Stimulated activated effector memory CD8-positive, alpha-beta T cell treated with anti-CD3 and anti-CD28 coated beads, Interleukin-12 subunit alpha, Interleukin-12 subunit beta, amount 100 ng/mL, for 72 hours (primary cell): Measurements from ENCODE around the gene ORM2.

Experiments used
- ATAC-seq: fragments of 150-1000 bp; cut with Tn5 transposase; 2 replicates; pipeline ENCODE4 v1.10.0; 2021
- DNase-seq, 2 donors: peaks; one replicate each; pipeline ENCODE4 v3.0.0; 2021 to 2022; ENCODE audit warnings: low spot score in 2 of 2
- H3K27ac Mint-ChIP-seq: one replicate; pipeline ENCODE4 v1.8.0; 2022; ENCODE audit warnings: mild to moderate bottlenecking, mixed read lengths
- H3K36me3 Mint-ChIP-seq: one replicate; pipeline ENCODE4 v1.8.0; 2022; ENCODE audit warnings: mild to moderate bottlenecking, mixed read lengths
- H3K4me1 Mint-ChIP-seq: one replicate; pipeline ENCODE4 v1.8.0; 2022; ENCODE audit warnings: mixed read lengths
- H3K4me3 Mint-ChIP-seq: one replicate; pipeline ENCODE4 v1.8.0; 2022; ENCODE audit warnings: mild to moderate bottlenecking, mixed read lengths
- H3K9me3 Mint-ChIP-seq: one replicate; pipeline ENCODE4 v1.8.0; 2022; ENCODE audit warnings: mixed read lengths

ORM2 gene

DNA sequence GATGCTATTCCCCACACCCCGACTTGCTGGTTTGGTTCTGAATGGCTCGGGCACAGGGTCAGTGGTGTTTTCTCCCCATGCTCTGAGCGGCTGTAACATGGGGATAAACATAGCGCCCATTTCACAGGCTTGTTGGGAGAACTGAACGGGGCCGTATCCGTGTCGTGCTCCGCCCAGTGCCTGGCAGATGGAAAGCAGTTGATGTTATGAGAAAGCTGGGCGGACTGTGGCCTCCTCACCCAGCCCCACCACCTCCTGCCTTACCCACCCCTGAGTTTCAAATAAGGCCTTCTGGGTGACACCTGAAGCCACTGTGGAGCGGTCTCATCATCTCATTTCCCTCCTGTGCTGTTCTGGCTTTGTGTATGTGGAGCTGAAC lies 14.5 kb downstream of the ORM2 start:
- ATAC-seq = no peak
- DNase-seq = no peak
- no peaks in the 10 kb centered on the region for H3K9me3 Mint-ChIP-seq
- H3K4me3 Mint-ChIP-seq = no peak overlapping the region
- H3K27ac Mint-ChIP-seq = peak overlapping the region; percentile 92
- peaks cover 40% of the 10 kb centered on the region for H3K4me1 Mint-ChIP-seq
- H3K36me3 Mint-ChIP-seq = peaks cover 100% of the 10 kb centered on the region

DNA sequence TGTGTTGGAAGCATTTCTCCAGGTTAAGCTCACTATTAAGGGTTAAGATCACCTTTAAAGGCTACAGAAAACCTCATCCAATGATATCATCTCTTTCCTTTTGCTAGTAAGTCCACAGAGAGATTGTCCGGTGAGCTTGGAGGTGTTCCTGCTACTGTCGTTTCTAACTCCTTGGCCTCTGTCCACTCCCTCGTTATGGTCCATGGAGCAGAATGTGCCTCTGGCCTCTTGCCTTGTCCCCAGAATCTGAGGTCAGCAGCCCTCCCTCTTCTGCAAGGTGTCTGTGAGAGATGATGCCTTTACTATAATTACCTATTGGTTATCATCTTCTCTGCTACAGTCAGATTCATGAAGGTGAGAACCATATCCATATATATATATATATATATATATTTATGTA lies 15.0 kb downstream of the ORM2 start:
- DNase-seq (no peak), ATAC-seq (no peak)
- Mint-ChIP-seq H3K9me3 (no peaks in the 10 kb centered on the region), H3K27ac (peak overlapping the region; percentile 92), H3K4me1 (peaks cover 45% of the 10 kb centered on the region), H3K4me3 (no peak overlapping the region), H3K36me3 (peaks cover 100% of the 10 kb centered on the region)

DNA sequence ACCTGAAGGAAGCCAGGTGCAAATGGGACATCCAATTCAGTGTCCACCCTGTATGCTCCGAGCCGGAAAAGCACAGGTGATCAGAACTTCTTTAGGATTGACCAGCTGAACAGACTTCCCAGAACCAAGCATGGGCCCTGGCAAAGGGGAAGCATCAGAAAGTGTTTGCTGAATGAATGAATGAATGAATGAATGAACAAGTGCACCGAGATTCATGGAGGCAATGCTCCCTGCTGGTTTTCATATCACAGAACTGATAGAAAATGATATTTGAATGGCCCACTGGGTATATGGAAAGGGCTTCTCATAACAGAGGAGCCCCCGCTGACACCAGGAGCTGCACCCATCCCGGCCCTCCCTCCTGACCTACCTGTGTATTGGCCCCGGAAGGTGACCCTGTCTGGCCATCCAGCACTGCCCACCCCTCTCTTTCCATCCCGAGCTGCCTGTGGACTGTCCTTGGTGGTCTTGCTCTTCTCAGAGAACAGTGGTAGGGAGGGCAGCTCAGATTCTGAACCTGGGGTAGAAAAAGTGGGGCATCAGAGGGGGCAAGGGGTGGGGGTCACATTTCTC lies 15.9 kb downstream of the ORM2 start:
- H3K36me3 Mint-ChIP-seq = peaks cover 100% of the 10 kb centered on the region
- ATAC-seq (no peak), DNase-seq (no peak)
- H3K4me1 Mint-ChIP-seq = peaks cover 48% of the 10 kb centered on the region
- no peak overlapping the region for H3K4me3 Mint-ChIP-seq
- peak overlapping the region; percentile 92 for H3K27ac Mint-ChIP-seq
- H3K9me3 Mint-ChIP-seq = no peaks in the 10 kb centered on the region

DNA sequence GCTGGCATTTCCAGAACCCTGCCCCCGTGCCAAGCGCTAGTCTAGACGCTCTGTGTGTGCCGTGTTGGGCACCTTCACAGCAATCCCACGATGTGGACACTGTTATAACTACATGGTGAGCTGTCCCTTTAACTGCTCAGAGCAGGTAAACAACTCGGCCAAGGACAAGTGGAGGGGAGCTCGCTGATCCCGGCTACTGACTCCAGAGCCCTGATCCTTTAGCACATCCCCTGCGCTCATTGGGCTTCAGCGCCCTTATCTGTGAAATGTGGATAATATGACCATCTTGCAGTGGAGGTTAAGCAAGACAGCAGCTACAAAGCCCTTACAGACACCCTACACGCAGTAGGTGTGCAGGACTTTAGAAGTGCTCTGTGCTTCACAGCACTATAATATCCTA lies 16.5 kb downstream of the ORM2 start:
- DNase-seq (no peak), ATAC-seq (no peak)
- H3K9me3 Mint-ChIP-seq = no peaks in the 10 kb centered on the region
- H3K27ac Mint-ChIP-seq = peak overlapping the region; percentile 92
- H3K36me3 Mint-ChIP-seq = peaks cover 100% of the 10 kb centered on the region
- H3K4me1 Mint-ChIP-seq = peaks cover 52% of the 10 kb centered on the region
- no peak overlapping the region for H3K4me3 Mint-ChIP-seq

DNA sequence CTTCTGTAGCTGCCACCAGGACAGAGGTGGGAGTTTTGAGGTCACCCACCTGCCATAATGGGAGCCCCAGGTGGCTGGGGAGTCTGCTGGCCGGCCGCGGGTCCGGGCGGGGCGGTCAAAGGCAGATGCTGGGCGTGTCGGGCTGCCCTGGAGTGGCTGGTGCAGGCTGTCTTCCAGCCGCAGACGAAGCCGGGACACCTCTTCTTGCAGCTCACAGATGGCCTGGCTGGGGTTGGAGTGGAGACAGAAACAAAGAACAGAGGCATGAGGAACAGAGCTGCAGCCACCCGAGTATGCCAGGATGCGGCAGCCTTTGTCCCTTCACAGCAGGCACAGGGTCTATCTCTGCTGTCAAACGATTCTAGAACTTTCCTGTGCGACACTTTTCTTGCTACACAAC lies 18.0 kb downstream of the ORM2 start:
- Mint-ChIP-seq H3K9me3 (no peaks in the 10 kb centered on the region), H3K4me3 (peak overlapping the region; percentile 46), H3K27ac (peak overlapping the region; percentile 90), H3K36me3 (peaks cover 100% of the 10 kb centered on the region), H3K4me1 (peaks cover 47% of the 10 kb centered on the region)
- DNase-seq (no peak), ATAC-seq (no peak)

DNA sequence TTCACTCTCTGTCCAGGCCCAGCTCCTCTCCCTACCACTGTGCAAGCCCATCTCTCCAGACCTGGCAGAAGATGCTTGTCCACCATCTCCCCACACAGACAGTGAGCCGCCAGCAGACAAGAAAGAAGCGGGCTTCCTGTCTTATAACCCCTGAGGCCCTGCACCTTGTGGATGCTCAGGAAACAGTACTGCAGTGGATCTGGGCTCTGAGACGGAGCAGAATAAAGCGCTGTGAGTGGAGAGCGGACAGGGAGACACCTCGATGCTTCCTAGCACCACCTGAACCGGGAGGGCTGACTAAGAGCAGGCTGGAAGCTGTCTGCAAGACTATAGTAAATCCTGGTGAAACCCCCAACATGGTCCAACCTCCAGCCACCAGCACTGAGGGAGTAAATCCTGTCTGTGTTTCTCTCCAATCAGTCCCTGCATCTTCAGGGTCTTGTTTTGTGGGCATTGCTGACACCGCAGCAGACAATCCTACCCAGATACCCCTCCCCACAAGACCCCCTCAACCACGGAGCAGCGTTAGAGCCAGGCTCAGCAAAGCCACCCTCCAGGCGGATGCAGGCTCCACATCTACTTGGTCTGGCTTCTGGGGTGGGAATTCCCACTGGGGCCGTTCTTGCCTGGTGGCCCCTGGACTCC lies 18.7 kb downstream of the ORM2 start:
- Mint-ChIP-seq H3K36me3 (peaks cover 100% of the 10 kb centered on the region), H3K27ac (peak overlapping the region; percentile 90), H3K4me3 (peak overlapping the region; percentile 46), H3K4me1 (peaks cover 47% of the 10 kb centered on the region), H3K9me3 (no peaks in the 10 kb centered on the region)
- ATAC-seq = no peak
- no peak for DNase-seq

DNA sequence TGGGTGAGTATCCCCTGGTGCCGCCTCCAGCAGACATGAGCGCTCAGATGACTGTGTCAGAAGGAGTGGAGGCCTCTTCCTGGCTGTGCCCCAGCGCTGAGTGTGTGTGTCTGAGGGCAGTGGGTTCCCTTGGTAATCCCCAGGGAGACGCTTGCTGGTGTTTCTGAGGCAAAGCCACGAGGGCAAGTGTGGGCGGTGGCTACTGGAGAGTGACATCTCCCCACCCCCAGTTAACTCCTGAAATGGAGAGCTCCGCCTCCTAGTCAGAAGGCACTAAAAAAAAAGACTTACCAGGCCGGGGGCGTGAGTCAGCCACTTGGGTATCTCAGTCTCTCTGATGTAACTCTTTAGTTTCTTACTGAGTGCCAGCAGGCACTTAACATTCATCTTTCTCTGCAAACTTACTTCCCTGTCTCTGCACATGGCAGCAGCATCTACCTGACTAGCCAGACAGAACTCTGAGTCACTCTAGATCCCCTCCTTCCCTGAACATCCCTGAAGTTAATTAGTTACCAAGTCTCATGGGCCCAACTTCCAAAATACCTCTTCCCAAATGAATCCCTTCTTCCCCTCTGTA lies 19.3 kb downstream of the ORM2 start:
- Mint-ChIP-seq H3K9me3 (no peaks in the 10 kb centered on the region), H3K4me1 (peaks cover 47% of the 10 kb centered on the region), H3K4me3 (peak overlapping the region; percentile 46), H3K36me3 (peaks cover 100% of the 10 kb centered on the region), H3K27ac (peak overlapping the region; percentile 90)
- ATAC-seq (peak; percentile 96), DNase-seq (peak; percentile 74 to 92)

DNA sequence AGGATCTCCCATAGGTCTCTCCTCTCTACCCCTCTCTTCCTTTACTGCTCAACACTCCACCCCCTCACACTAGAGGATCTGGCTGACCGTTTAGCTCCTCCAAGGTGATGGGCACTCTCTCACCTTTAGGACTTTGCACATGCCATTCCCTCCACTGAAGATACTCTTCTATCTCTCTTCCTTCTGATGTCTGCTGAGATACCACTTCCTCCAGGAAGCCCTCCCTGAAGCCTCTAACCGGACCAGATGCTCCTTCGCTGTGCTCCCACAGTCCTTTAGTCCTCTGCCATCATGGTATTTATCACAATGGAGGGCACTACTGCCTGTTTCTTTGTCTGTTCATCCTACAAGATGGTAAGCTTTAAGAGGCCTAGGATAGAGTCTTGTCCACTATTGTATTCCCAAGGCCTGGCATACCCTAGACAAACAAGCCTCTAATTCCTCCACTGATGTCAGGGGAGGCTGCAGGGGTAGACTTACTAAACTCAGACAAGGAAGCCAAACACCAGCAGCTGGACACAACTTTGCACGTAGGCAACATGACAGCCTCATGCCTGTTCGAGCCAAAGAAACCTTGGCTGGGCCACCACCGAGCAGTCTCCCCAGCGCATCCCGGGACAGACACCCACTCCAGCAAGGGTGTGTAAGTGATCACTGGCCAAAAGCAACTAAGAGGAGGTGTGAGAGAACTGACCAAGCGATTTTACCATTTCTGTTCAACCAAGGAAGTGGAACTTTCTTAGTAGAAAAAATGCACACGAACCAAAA lies 20.2 kb downstream of the ORM2 start:
- DNase-seq = no peak
- peaks cover 100% of the 10 kb centered on the region for H3K36me3 Mint-ChIP-seq
- H3K27ac Mint-ChIP-seq = peak overlapping the region; percentile 90
- ATAC-seq = no peak
- H3K4me1 Mint-ChIP-seq = peaks cover 43% of the 10 kb centered on the region
- peak overlapping the region; percentile 46 for H3K4me3 Mint-ChIP-seq
- H3K9me3 Mint-ChIP-seq = no peaks in the 10 kb centered on the region

DNA sequence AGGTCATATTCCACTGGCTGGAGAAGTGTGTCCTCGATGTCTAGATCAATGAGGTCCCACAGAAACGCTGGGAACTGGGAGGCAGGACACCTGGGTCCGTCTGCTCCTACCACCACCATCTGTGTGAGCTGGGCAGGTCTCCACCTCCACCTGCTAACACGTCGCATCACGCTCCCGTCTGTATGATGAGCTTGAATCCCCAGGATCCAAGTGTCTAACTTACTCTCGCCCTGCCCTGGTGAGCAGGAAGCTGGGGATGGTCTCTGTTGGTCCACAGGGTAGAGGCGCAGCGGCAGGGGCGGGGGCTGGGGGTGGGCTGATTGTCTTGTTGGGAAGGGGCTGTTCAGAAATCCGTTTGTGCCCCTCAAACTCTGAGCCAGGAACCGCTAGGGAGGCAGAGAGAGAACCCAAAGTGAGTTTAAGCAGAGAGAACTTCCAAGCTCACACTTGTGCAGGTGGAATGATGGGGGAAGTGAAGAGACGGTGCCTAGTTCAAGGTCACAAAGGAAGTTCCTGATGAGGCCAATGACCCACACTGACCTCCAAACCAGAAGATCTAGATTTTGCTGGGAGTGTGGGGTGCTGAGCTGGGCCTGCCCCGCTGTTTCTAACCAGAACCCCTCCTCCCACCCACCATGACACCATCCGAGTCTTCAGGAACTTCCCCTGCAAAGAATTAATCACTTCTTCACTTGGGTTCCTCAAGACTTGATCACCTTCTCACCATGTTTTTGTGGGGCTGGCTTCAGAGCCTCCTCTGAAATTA lies 21.1 kb downstream of the ORM2 start:
- Mint-ChIP-seq H3K4me3 (peak overlapping the region; percentile 46), H3K27ac (peak overlapping the region; percentile 90), H3K36me3 (peaks cover 100% of the 10 kb centered on the region), H3K4me1 (peaks cover 42% of the 10 kb centered on the region), H3K9me3 (no peaks in the 10 kb centered on the region)
- ATAC-seq = peak; percentile 26
- no peak for DNase-seq

DNA sequence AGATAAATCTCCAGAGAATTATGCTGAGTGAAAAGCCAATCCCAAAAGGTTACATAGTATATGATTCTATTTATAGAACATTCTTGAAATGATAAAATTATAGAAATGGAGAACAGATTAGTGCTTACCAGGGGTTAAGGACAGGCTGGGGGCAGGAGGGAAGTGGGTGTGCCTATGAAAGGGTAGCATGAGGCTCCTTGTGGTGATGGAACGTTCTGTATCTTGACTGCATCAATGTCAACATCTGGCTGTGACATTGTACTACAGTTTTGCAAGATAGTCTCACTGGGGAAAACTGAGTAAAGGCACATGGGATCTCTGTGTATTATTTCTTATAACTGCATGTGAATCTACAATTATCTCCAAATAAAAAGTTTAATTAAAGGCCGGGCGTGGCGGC lies 22.3 kb downstream of the ORM2 start:
- Mint-ChIP-seq H3K9me3 (no peaks in the 10 kb centered on the region), H3K4me3 (no peak overlapping the region), H3K4me1 (peaks cover 50% of the 10 kb centered on the region), H3K27ac (peak overlapping the region; percentile 29), H3K36me3 (peaks cover 100% of the 10 kb centered on the region)
- ATAC-seq (no peak), DNase-seq (no peak)

DNA sequence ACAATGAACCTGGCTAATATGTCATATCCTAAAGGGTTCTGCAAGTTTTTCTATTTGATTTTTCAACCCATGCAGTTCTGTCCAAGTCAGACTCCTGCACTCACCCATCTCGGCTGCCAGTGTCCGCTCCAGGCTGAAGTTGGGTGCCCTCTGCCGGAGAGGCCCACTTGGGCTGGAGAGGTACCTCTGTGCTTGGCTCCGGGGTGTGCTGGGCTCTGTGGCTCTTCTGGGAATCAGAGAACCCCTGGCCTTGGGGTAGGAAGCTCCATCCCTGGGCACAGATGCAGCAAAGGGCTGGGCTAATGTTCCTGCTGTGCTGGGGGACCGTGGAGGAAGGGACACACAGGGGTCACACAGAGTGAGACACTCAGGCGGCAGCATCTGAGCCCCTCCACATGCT lies 26.2 kb downstream of the ORM2 start:
- ATAC-seq (no peak), DNase-seq (no peak)

DNA sequence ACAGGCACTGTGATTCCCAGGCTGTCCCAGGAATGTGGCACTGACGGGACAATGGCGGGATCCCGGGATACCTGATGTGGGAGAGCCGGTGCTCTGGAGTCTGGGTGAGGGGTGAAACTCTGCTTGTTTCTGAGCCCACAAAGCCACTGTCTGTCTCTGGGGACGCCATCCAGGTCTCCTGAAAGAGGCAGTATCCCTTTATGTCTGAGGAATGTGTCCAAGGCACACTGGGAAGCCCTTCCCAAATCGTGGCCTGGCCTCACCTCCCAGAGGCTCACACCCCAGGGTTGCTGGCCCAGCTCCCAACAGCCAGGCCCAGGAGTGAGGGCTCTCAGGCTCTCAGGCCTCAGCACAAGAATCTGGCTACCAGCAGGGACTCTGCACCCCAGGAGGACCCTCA lies 27.1 kb downstream of the ORM2 start:
- H3K9me3 Mint-ChIP-seq = no peaks in the 10 kb centered on the region
- H3K27ac Mint-ChIP-seq = peak overlapping the region; percentile 97
- H3K36me3 Mint-ChIP-seq = peaks cover 100% of the 10 kb centered on the region
- DNase-seq (no peak), ATAC-seq (no peak)
- H3K4me1 Mint-ChIP-seq = peaks cover 45% of the 10 kb centered on the region
- no peak overlapping the region for H3K4me3 Mint-ChIP-seq

More for the DNA sequence above, 26.2 kb downstream of the ORM2 start:
- Mint-ChIP-seq H3K36me3 (peaks cover 100% of the 10 kb centered on the region), H3K27ac (peak overlapping the region; percentile 97), H3K9me3 (no peaks in the 10 kb centered on the region), H3K4me1 (peaks cover 43% of the 10 kb centered on the region), H3K4me3 (no peak overlapping the region)

DNA sequence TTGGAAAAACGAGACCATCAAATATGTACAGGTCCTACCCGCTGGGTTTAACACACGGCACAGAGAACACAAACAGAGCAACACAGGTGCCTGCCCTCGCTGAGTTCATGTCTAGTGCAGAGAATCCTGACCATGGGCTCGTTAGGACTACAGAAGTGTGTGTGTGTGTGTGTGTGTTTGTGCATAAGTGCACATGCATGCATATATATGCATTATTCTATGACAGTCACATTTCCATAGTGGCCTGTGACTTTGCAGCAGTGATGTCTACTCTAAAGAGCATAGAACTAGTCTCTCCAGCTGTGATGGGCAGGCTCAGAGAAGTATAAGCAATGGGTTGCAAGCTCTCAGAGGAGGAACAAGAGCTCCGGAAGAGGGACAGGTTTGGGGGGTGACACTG lies 27.7 kb downstream of the ORM2 start:
- ATAC-seq (no peak), DNase-seq (no peak)
- Mint-ChIP-seq H3K4me1 (peaks cover 45% of the 10 kb centered on the region), H3K4me3 (no peak overlapping the region), H3K27ac (peak overlapping the region; percentile 97), H3K9me3 (no peaks in the 10 kb centered on the region), H3K36me3 (peaks cover 100% of the 10 kb centered on the region)

DNA sequence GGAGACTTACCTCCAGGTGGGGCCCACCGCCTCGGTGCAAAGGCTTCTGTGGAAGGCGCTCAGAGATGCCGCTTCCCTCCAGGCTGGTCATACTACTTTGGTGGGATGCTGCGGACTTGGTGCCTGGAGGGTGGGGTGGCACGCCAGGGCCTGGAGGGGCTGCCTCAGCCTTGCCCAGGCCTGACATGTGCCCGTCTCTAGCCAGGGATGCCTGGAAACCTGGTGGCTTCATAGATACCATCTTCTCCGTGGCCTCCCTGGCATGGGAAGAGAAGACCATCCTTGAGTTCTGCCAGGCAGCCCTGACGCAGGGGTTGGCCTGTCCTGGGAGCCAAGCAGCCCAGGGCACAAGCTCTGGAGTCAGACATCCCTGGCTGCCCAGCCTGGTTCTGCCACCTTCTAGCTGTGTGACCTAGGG lies 28.3 kb downstream of the ORM2 start:
- no peaks in the 10 kb centered on the region for H3K9me3 Mint-ChIP-seq
- peak overlapping the region; percentile 97 for H3K27ac Mint-ChIP-seq
- no peak for DNase-seq

DNA sequence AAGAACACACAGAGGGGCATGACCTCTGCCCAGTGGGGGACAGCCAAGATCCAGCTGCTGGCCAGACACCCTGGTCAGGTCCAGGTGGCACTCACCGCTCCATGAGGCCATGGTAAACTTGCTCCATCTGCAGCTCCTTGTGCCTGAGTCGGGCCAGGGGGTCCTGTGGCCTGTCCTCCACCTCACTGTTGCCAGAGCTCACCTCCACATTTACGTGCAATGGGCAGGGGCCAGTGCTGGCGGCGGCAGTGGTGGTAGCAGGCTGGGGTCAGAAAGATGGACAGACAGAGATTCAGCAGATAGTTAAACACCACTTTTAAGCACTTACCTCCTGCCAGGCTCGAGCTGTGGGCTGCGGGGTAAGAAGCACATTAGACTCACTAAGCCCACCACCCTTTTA lies 30.1 kb downstream of the ORM2 start:
- H3K4me3 Mint-ChIP-seq = no peak overlapping the region
- peaks cover 100% of the 10 kb centered on the region for H3K36me3 Mint-ChIP-seq
- peaks cover 66% of the 10 kb centered on the region for H3K4me1 Mint-ChIP-seq
- no peaks in the 10 kb centered on the region for H3K9me3 Mint-ChIP-seq
- peak overlapping the region; percentile 97 for H3K27ac Mint-ChIP-seq
- DNase-seq (no peak), ATAC-seq (no peak)

More for the DNA sequence above, 28.3 kb downstream of the ORM2 start:
- no peak for ATAC-seq
- Mint-ChIP-seq H3K4me1 (peaks cover 48% of the 10 kb centered on the region), H3K36me3 (peaks cover 100% of the 10 kb centered on the region), H3K4me3 (no peak overlapping the region)
